Measurements from ENCODE around the gene ARHGAP10. TPM values are rescaled to one million over a fixed set of nuclear protein-coding genes. Genes with fewer than 3 reads are reported as not detected.
A peak's percentile ranks its signal among the peaks of the same experiment; 100 is the strongest.

ARHGAP10 gene
- total RNA-seq, 1 experiment from 2014 or later: 36.6 TPM

GRCh38 chr4:147826288-147826646 is 94.4 kb downstream of the ARHGAP10 start:
- BruUV-seq (replicated peaks): no TSS peak
- Mint-ChIP-seq H3K4me1 (ENCODE audit: low read depth, unreplicated experiment) (peaks cover 11% of the 10 kb centered on the region), H3K36me3 (ENCODE audit: insufficient read depth, unreplicated experiment) (peaks cover 16% of the 10 kb centered on the region), H3K27ac (ENCODE audit: unreplicated experiment) (no peak overlapping the region), H3K4me3 (ENCODE audit: unreplicated experiment) (no peak overlapping the region), H3K9me3 (ENCODE audit: unreplicated experiment) (no peaks in the 10 kb centered on the region), H3K27me3 (ENCODE audit: insufficient read depth, unreplicated experiment) (no peaks in the 10 kb centered on the region)
- no peaks in the 10 kb centered on the region for H3K27me3 ChIP-seq (replicated peaks; ENCODE audit: control insufficient read depth, insufficient read depth, low read length)
- DNase-seq: no peak
- no peaks in the 10 kb centered on the region for H3K9me3 ChIP-seq
- ChIA-PET CTCF (no interaction called here), POLR2A (no interaction called here)
- intact Hi-C loops (cut with micrococcal nuclease; ENCODE audit: unreplicated experiment): no loop called here
- H3K4me1 ChIP-seq: peaks cover 6% of the 10 kb centered on the region; the same call in 1 of the 2 replicates
- TF ChIP-seq CTCF (IDR thresholded peaks at IDR 0.05; ENCODE audit: insufficient read depth in 1 of 2, low read depth in 1 of 2, low read length in 1 of 2, severe bottlenecking in 1 of 2, unreplicated experiment in 1 of 2): no peak
- H3K4me3 ChIP-seq (ENCODE audit: low read depth, low read length): no peak overlapping the region
- no peaks in the 10 kb centered on the region for H3K36me3 ChIP-seq (ENCODE audit: control insufficient read depth, insufficient read depth, low read length)

GRCh38 chr4:147828331-147828905 is 96.5 kb downstream of the ARHGAP10 start:
- no peaks in the 10 kb centered on the region for H3K27me3 ChIP-seq (replicated peaks; ENCODE audit: control insufficient read depth, insufficient read depth, low read length)
- POLR2A ChIA-PET: no interaction called here
- H3K4me3 ChIP-seq (ENCODE audit: low read depth, low read length): no peak overlapping the region
- no peaks in the 10 kb centered on the region for H3K9me3 ChIP-seq
- Mint-ChIP-seq H3K4me3 (ENCODE audit: unreplicated experiment) (no peak overlapping the region), H3K36me3 (ENCODE audit: insufficient read depth, unreplicated experiment) (peaks cover 21% of the 10 kb centered on the region), H3K27ac (ENCODE audit: unreplicated experiment) (no peak overlapping the region), H3K9me3 (ENCODE audit: unreplicated experiment) (no peaks in the 10 kb centered on the region), H3K4me1 (ENCODE audit: low read depth, unreplicated experiment) (peaks cover 19% of the 10 kb centered on the region), H3K27me3 (ENCODE audit: insufficient read depth, unreplicated experiment) (no peaks in the 10 kb centered on the region)
- TF ChIP-seq CTCF (IDR thresholded peaks at IDR 0.05; ENCODE audit: insufficient read depth in 1 of 2, low read depth in 1 of 2, low read length in 1 of 2, severe bottlenecking in 1 of 2, unreplicated experiment in 1 of 2): no peak
- H3K36me3 ChIP-seq (ENCODE audit: control insufficient read depth, insufficient read depth, low read length): no peaks in the 10 kb centered on the region
- intact Hi-C loops (cut with micrococcal nuclease; ENCODE audit: unreplicated experiment): no loop called here
- H3K4me1 ChIP-seq: peaks cover 11% of the 10 kb centered on the region; the same call in 1 of the 2 replicates
- no peak for DNase-seq
- no TSS peak for BruUV-seq (replicated peaks)
- CTCF ChIA-PET: no interaction called here

GRCh38 chr4:147829401-147830101 is 97.7 kb downstream of the ARHGAP10 start:
- H3K4me1 Mint-ChIP-seq (ENCODE audit: low read depth, unreplicated experiment): peaks cover 19% of the 10 kb centered on the region
- H3K4me1 ChIP-seq: peaks cover 11% of the 10 kb centered on the region; the same call in 1 of the 2 replicates

More at GRCh38 chr4:147829401-147830101, 97.7 kb downstream of the ARHGAP10 start:
- Histone ChIP-seq H3K9me3 (no peaks in the 10 kb centered on the region), H3K4me3 (ENCODE audit: low read depth, low read length) (no peak overlapping the region), H3K27me3 (replicated peaks; ENCODE audit: control insufficient read depth, insufficient read depth, low read length) (no peaks in the 10 kb centered on the region), H3K36me3 (ENCODE audit: control insufficient read depth, insufficient read depth, low read length) (no peaks in the 10 kb centered on the region)
- H3K36me3 Mint-ChIP-seq (ENCODE audit: insufficient read depth, unreplicated experiment): peaks cover 12% of the 10 kb centered on the region
- ChIA-PET POLR2A (no interaction called here), CTCF (no interaction called here)
- H3K27ac Mint-ChIP-seq (ENCODE audit: unreplicated experiment): peak overlapping the region; percentile 50
- H3K27me3 Mint-ChIP-seq (ENCODE audit: insufficient read depth, unreplicated experiment): no peaks in the 10 kb centered on the region
- H3K4me3 Mint-ChIP-seq (ENCODE audit: unreplicated experiment): no peak overlapping the region
- DNase-seq: no peak
- no TSS peak for BruUV-seq (replicated peaks)
- H3K9me3 Mint-ChIP-seq (ENCODE audit: unreplicated experiment): no peaks in the 10 kb centered on the region
- intact Hi-C loops (cut with micrococcal nuclease; ENCODE audit: unreplicated experiment): no loop called here
- TF ChIP-seq CTCF (IDR thresholded peaks at IDR 0.05; ENCODE audit: insufficient read depth in 1 of 2, low read depth in 1 of 2, low read length in 1 of 2, severe bottlenecking in 1 of 2, unreplicated experiment in 1 of 2): no peak
